ENCODE results near the gene CNGA3. TPM values are rescaled to one million over a fixed set of nuclear protein-coding genes. Genes with fewer than 3 reads are reported as not detected.

The CNGA3 gene
- total RNA-seq, 1 donor from 2014 or later, result not detected

GRCh38 chr2:98327776-98328175, 18.5 kb upstream of the CNGA3 start:
- intact Hi-C loops (cut with micrococcal nuclease), result no loop called here

GRCh38 chr2:98329549-98329948, 16.7 kb upstream of the CNGA3 start:
- intact Hi-C loops (cut with micrococcal nuclease), result no loop called here

GRCh38 chr2:98332989-98333388, 13.3 kb upstream of the CNGA3 start:
- intact Hi-C loops (cut with micrococcal nuclease), result no loop called here

DNA sequence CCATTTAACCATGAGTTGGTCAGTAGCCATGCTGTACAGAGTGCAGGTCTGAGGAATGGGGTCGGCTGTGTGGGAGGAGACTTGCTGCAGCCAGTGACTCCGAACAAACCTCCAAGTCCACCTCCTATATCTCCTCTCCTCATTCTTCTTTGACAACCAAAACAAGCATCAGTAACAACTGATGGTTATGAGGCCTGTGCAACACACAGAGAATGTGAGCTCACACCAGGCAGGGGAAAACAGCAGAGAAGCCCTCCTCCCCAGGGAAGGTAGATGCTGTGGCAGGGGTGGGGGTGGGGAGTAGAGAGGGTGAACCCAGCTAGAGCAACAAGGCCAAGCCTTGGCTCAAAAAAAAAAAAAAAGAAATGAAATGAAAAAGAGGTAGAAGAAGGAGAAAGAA, 12.3 kb upstream of the CNGA3 start:
- intact Hi-C loops (cut with micrococcal nuclease), result no loop called here

GRCh38 chr2:98334439-98335078, 11.7 kb upstream of the CNGA3 start:
- intact Hi-C loops (cut with micrococcal nuclease), result no loop called here

DNA sequence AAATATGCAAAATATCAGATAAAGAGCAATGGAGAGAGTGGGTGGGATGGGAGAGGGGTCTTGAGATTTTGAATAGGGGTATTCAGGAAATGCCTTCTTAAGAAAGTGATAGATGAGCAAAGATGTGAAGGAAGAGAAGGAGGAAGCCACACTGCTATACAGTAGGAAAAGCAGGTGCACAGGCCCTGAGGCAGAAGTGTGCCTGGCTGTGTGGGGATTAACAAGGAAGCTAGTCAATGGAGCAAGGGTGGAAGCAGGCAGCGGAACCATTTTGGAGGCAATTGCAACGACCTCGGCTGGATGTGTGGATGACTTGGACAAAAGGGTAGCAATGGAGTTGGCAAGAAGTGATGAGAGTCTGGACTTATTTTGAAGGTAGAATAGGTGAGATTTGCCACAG, 11.0 kb upstream of the CNGA3 start:
- intact Hi-C loops (cut with micrococcal nuclease), result no loop called here

DNA sequence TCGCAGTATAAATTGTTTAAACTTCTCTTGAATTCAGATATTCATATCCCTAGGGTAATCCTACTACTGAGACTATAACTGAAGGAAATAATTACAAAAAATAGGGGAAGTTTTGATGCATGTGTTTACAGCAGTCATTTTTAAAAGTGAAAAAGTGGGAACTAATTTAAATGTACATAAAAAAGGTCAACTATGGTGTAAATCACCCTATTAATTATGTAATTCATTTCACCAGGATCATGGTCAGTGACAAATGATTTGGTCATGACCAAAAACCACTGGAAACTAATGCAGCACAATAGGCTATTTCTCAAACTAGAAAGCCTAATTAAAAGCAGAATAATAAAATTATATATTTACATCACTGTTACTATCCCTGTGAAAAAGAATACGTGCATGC, 5.0 kb upstream of the CNGA3 start:
- intact Hi-C loops (cut with micrococcal nuclease), result no loop called here

DNA sequence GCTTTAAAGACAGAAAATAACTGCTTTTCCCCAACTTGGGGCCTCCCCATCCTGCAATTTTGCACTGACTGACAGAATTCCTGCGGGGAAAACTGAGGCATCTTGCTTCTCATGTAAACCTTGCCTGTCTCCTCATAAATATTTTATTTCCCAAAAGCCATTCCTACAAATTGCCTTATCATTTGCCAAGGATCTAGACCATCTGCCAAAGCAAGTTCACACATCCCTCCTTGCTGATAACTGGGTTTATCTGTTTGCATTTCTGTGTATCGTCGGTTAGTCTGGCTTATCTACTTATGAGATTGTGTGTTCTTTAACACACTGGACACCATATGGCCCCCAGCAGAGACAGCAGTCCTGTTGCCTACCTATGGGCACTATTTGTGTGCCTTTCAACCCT, 3.0 kb upstream of the CNGA3 start:
- intact Hi-C loops (cut with micrococcal nuclease), result no loop called here

GRCh38 chr2:98347298-98348065, 1.2 kb downstream of the CNGA3 start:
- intact Hi-C loops (cut with micrococcal nuclease), result no loop called here

- intact Hi-C loops (cut with micrococcal nuclease), result no loop called here
Observed at GRCh38 chr2:98348066-98348561, 1.9 kb downstream of the CNGA3 start.

- intact Hi-C loops (cut with micrococcal nuclease), result no loop called here
Observed at GRCh38 chr2:98350411-98350810, 4.2 kb downstream of the CNGA3 start.

DNA sequence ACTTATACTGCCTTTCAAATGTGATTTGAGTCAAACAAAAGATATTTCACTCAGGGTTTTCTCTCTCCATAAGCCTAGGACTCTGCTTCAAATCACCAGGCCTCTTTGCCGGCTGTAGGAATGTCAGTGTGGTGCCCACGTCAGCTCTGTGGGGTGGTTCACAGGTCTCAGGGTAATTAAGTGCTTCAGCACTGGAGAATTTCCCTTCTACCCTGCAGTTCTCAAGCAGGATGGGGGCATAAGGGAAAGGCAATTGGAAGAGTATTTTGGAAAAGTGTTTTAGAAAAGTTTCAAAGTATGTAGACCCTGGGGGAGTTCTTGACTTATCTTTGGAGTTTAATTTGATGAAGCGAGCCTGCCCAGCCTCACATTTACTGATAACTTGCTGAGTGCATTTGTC, 9.6 kb downstream of the CNGA3 start:
- intact Hi-C loops (cut with micrococcal nuclease), result no loop called here

DNA sequence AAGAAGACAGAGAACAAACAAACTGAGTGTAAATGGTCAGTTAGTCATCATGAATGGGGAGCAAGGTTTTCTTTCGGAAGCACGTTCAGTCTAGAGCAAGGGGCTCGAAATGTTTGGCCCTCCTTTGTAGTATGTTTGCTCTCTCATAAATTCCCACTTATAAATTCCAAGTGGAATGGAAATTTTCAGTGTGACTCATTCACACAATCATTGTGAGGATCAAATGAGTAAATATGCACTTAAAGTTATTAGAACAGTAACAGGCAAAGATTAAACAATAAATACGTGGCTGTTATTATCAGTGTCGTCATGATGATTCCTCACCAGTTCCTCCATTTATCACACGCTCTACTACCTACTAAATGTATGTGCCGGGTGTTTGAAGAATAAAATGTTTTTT, 10.5 kb downstream of the CNGA3 start:
- intact Hi-C loops (cut with micrococcal nuclease), result no loop called here

- intact Hi-C loops (cut with micrococcal nuclease), result no loop called here
Observed at GRCh38 chr2:98357849-98358248, 11.6 kb downstream of the CNGA3 start.

DNA sequence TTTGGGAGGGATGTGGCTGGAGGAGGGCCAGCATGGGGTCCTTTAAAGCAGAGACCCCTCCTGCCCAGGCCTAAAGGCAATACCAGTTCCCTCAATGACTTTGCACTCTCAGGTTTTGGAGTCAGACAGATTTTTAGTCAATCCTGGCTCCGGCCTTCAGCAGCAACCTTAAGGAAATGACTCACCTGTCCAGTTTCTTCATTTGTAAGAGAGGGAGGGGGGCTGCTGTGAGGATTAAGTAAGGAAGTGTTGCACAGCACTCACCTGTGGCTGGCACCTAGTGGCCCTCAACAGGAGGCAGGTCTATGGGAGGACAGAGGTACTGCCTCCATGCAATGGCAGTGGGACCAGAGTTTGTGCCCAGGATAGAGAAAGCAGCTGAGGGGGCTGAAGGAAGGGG, 13.7 kb downstream of the CNGA3 start:
- intact Hi-C loops (cut with micrococcal nuclease), result no loop called here

GRCh38 chr2:98367721-98368120, 21.5 kb downstream of the CNGA3 start:
- intact Hi-C loops (cut with micrococcal nuclease), result no loop called here

DNA sequence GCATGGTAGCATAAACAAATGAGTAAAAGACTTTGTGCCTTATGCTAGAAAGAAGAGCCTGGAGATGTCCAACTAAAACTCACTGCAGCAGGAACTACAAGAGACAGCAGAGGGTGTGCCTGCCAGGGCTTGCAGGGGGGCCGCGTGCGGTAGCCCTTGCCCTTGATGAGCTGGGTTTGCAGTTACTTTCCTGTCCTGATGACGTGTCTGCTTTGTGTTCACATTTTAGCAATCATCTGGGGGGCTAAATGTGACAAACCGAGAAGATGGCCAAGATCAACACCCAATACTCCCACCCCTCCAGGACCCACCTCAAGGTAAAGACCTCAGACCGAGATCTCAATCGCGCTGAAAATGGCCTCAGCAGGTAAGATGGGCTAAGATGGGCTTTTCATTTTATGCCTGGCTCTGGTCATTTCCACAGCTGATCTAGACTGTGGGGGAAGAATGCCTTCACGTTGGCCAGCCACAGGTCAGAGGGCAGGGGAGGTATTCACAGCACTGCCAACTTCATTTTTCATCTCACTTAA, 23.5 kb downstream of the CNGA3 start:
- intact Hi-C loops (cut with micrococcal nuclease), result no loop called here

DNA sequence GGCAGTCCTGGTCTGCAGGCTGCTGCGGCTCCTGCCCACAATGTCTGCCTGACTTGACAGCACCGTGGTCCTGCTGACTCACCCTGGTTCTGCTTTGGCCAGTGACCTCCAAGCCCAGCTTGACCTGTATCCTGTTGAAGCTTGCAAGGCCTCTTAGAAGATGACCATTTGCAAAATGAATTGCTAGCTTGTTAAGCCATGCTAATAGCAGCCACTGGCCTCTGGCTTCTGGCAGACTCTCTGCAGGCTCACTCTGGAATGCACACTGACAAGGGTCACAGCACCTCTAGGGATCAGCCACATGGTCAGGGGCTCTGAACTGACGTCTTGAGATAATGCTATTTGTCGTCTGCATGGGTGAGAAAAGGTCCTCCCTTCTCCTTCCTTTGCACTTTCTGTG, 25.9 kb downstream of the CNGA3 start:
- intact Hi-C loops (cut with micrococcal nuclease), result no loop called here

- intact Hi-C loops (cut with micrococcal nuclease), result no loop called here
Observed at GRCh38 chr2:98372579-98372978, 26.3 kb downstream of the CNGA3 start.

DNA sequence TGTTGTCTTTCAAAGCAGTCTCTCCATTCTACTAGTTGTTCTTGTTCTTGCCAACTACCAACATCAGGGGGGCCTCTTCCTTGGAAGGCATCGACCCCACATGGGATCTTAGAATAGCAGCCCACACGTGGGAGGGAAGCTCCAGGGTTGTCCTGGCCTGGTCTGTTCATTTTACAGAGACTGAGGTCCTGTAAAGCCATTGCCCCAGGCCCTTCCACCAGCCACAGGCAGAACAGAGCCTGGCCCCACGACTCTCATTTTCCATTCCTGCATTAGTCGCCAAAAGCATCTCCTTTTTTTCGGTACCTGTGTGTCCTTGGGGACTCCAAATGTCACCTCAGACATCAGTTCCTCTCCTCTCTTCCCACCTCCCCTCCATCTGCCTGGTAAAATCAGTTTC, 28.0 kb downstream of the CNGA3 start:
- intact Hi-C loops (cut with micrococcal nuclease), result no loop called here

GRCh38 chr2:98374958-98375570, 28.8 kb downstream of the CNGA3 start:
- intact Hi-C loops (cut with micrococcal nuclease), result no loop called here

GRCh38 chr2:98376301-98376910, 30.1 kb downstream of the CNGA3 start:
- intact Hi-C loops (cut with micrococcal nuclease), result no loop called here

Measured in T-helper 1 cell treated with Interleukin-12 subunit alpha and Interleukin-12 subunit beta and Interleukin-4 antibody, amounts not matched to agents 30 ng/mL and 1 ng/mL, for 36 hours (primary cell).